Progenitor cell of endocrine pancreas (in vitro differentiated cells): ENCODE results near the gene HRH1. TPM values are rescaled to one million over a fixed set of nuclear protein-coding genes. Genes with fewer than 3 reads are reported as not detected.

ENCODE experiments used
- DNase-seq: peaks from one replicate; pipeline ENCODE4 v3.0.0; 2021; ENCODE audit warnings: low spot score; ENCODE audit not compliant: unreplicated experiment
- H3K27ac Mint-ChIP-seq: 2 replicates; pipeline ENCODE4 v1.8.0; 2021; ENCODE audit warnings: mild to moderate bottlenecking, moderate library complexity, mixed read lengths
- H3K27me3 Mint-ChIP-seq: 2 replicates; pipeline ENCODE4 v1.8.0; 2021; ENCODE audit warnings: mixed read lengths
- H3K36me3 Mint-ChIP-seq: 2 replicates; pipeline ENCODE4 v1.8.0; 2022; ENCODE audit warnings: mixed read lengths; ENCODE audit not compliant: insufficient read depth
- H3K4me1 Mint-ChIP-seq: 2 replicates; pipeline ENCODE4 v1.8.0; 2021; ENCODE audit warnings: low read depth, mixed read lengths
- H3K4me3 Mint-ChIP-seq: 2 replicates; pipeline ENCODE4 v1.8.0; 2021; ENCODE audit warnings: low read depth, mild to moderate bottlenecking, moderate library complexity, mixed read lengths
- H3K9me3 Mint-ChIP-seq: 2 replicates; pipeline ENCODE4 v1.8.0; 2021; ENCODE audit warnings: low read depth, mixed read lengths
- total RNA-seq: library from RNA; stranded (reverse); gene quantifications from 2 replicates; pipeline ENCODE4 v1.2.1, GENCODE V29; 2021
- TF ChIP-seq, protein P1 (sequence below): fragments of 200-600 bp; sonication (generic); IDR thresholded peaks from one replicate; pipeline ENCODE4 v1.5.0; 2021; ENCODE audit warnings: antibody characterized with exemption, mild to moderate bottlenecking; ENCODE audit not compliant: unreplicated experiment

The HRH1 gene
- total RNA-seq, 1 donor from 2014 or later = not detected

GRCh38 chr3:11269007-11269406, 114.7 kb downstream of the HRH1 start:
- peaks cover 15% of the 10 kb centered on the region for H3K27me3 Mint-ChIP-seq
- no peak overlapping the region for H3K27ac Mint-ChIP-seq
- no peaks in the 10 kb centered on the region for H3K9me3 Mint-ChIP-seq
- TF ChIP-seq, protein P1, sequence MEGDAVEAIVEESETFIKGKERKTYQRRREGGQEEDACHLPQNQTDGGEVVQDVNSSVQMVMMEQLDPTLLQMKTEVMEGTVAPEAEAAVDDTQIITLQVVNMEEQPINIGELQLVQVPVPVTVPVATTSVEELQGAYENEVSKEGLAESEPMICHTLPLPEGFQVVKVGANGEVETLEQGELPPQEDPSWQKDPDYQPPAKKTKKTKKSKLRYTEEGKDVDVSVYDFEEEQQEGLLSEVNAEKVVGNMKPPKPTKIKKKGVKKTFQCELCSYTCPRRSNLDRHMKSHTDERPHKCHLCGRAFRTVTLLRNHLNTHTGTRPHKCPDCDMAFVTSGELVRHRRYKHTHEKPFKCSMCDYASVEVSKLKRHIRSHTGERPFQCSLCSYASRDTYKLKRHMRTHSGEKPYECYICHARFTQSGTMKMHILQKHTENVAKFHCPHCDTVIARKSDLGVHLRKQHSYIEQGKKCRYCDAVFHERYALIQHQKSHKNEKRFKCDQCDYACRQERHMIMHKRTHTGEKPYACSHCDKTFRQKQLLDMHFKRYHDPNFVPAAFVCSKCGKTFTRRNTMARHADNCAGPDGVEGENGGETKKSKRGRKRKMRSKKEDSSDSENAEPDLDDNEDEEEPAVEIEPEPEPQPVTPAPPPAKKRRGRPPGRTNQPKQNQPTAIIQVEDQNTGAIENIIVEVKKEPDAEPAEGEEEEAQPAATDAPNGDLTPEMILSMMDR = no peak
- no peak overlapping the region for H3K4me3 Mint-ChIP-seq
- H3K4me1 Mint-ChIP-seq = peaks cover 15% of the 10 kb centered on the region
- no peaks in the 10 kb centered on the region for H3K36me3 Mint-ChIP-seq
- no peak for DNase-seq

GRCh38 chr3:11271986-11272904, 118.0 kb downstream of the HRH1 start, which contains the start of gene ATG7:
TSS of gene ATG7 (plus strand) at chr3:11272397. CDS start at chr3:11298696, 26,299 bp downstream.
- H3K36me3 Mint-ChIP-seq = peaks cover under 1% of the 10 kb centered on the region
- H3K27ac Mint-ChIP-seq = peak within 1 kb of the TSS; percentile 99
- TF ChIP-seq, protein P1 = no peak
- H3K27me3 Mint-ChIP-seq = peaks cover 2% of the 10 kb centered on the region
- H3K9me3 Mint-ChIP-seq = no peaks in the 10 kb centered on the region
- H3K4me1 Mint-ChIP-seq = peaks cover 15% of the 10 kb centered on the region
- peak within 1 kb of the TSS; percentile 94 for H3K4me3 Mint-ChIP-seq
- DNase-seq = peak; percentile 96

GRCh38 chr3:11272906-11273574, 118.7 kb downstream of the HRH1 start:
- no peaks in the 10 kb centered on the region for H3K27me3 Mint-ChIP-seq
- peaks cover 15% of the 10 kb centered on the region for H3K4me1 Mint-ChIP-seq
- H3K9me3 Mint-ChIP-seq = no peaks in the 10 kb centered on the region
- TF ChIP-seq, protein P1 = no peak
- H3K27ac Mint-ChIP-seq = peak overlapping the region; percentile 99
- peaks cover 2% of the 10 kb centered on the region for H3K36me3 Mint-ChIP-seq
- DNase-seq = no peak
- peak overlapping the region; percentile 94 for H3K4me3 Mint-ChIP-seq

GRCh38 chr3:11273891-11274291, 119.6 kb downstream of the HRH1 start:
- peaks cover 15% of the 10 kb centered on the region for H3K4me1 Mint-ChIP-seq
- no peak overlapping the region for H3K27ac Mint-ChIP-seq
- TF ChIP-seq, protein P1 = no peak
- no peaks in the 10 kb centered on the region for H3K27me3 Mint-ChIP-seq
- no peaks in the 10 kb centered on the region for H3K9me3 Mint-ChIP-seq
- H3K4me3 Mint-ChIP-seq = peak overlapping the region; percentile 94
- peaks cover 3% of the 10 kb centered on the region for H3K36me3 Mint-ChIP-seq
- DNase-seq = no peak

- Mint-ChIP-seq H3K27me3 (no peaks in the 10 kb centered on the region), H3K4me3 (no peak overlapping the region), H3K27ac (no peak overlapping the region), H3K4me1 (peaks cover 15% of the 10 kb centered on the region), H3K9me3 (no peaks in the 10 kb centered on the region), H3K36me3 (peaks cover 3% of the 10 kb centered on the region)
- TF ChIP-seq, protein P1 = no peak
- DNase-seq = no peak
Measured at GRCh38 chr3:11274566-11275142, 120.4 kb downstream of the HRH1 start.
